IPS-18c (cell line): ENCODE results near the gene MBNL2.

Experiments
- H3K4me3 ChIP-seq: 2 replicates; pipeline ENCODE4 v1.7.0; 2013; ENCODE audit warnings: low read depth, mild to moderate bottlenecking, low read length, moderate library complexity; ENCODE audit not compliant: insufficient read depth
- H3K9me3 ChIP-seq: one replicate; pipeline ENCODE4 v1.6.1; 2013; ENCODE audit warnings: mild to moderate bottlenecking, low read length, moderate library complexity; ENCODE audit not compliant: control insufficient read depth, insufficient read depth

The MBNL2 gene

DNA sequence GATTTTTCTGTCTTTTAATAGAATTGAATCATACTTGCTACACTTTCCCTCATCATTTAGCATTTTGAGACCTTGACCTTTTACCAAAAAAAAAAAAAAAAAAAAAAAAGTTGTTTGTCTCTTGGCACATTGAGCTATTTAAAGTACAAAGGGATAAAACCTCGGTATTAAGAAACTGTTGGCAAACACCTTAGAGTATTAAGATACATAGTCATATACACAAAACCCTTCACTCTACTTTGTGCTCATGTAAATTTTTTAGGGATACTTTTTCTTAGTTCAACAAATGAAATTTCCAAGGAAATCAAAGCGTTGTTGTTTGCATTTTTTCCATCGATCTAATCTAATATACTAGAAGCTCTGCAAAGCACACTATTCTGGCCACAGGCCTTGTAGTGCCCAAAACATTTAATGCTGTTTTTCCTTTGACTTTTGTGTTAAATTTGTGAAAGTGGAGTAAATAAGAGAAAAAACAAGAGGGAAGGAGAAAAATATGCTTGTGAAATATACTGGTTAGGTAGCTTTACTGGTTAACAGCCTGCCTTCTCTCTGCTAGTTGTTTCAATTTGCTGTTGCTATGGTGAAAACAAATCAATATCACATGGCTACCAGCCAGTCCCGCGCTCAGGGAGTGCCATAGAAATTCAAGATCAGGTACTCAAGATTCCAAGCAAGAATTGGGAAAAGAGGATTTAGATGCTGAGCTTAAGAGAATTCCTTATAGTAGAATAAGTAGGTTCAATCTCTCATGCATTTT lies 2.6 kb downstream of the MBNL2 start:
- no peak overlapping the region for H3K4me3 ChIP-seq
- H3K9me3 ChIP-seq, result no peaks in the 10 kb centered on the region

DNA sequence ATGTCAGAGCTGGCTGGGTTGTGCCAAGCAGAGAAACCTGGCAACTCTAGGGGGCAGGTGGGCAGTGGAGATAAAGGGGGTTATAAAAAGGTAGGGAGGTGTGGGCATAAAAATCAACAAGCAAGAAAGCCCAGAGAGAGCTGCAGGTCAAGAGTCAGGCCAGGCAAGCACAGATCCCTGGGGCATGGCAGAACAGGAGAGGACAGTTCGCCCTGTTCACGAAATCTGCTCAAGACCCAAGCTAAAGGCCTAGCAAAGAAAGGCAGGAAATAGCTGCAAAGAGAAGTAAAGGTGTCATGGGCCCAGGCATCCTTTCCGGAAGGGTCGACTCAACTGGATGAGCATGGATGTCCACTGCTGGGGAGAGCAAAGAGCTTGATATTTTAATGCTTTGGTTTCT lies 3.4 kb downstream of the MBNL2 start:
- no peaks in the 10 kb centered on the region for H3K9me3 ChIP-seq
- H3K4me3 ChIP-seq, result no peak overlapping the region

GRCh38 chr13:97226013-97226412 lies 3.9 kb downstream of the MBNL2 start:
- Histone ChIP-seq H3K4me3 (no peak overlapping the region), H3K9me3 (no peaks in the 10 kb centered on the region)

GRCh38 chr13:97226788-97227627 lies 4.9 kb downstream of the MBNL2 start:
- no peaks in the 10 kb centered on the region for H3K9me3 ChIP-seq
- H3K4me3 ChIP-seq, result no peak overlapping the region

DNA sequence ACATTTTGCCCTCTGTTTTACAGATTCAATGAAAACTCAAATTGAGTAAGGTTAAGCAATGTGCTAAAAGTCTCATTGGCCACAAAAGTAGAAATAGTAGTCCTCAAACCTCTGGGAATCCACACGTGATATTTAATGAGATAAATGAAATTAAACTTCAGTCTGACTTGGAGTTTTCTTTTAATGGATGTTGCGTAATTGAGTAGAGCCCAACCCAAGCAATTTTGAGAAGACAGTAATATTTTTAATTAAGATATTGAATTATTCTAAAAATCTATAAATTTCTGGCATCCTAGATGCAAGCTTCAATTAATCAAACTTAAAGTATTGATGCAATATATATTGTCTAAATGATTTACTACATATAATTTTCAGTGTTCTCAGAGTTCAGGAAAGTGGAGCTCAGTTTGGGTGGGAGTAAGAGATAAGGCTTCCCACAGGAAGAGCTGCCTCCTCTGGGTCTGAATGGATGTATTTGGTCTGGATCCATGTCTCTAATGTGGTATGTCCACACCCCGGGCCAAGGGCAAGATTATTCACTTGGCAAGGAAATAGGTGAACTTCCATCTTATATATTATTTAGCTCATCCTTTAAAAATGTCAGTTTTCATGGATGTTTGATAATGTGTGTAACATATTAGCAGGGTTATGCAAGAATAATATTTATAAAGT lies 6.9 kb downstream of the MBNL2 start:
- Histone ChIP-seq H3K9me3 (no peaks in the 10 kb centered on the region), H3K4me3 (no peak overlapping the region)

- no peak overlapping the region for H3K4me3 ChIP-seq
- no peaks in the 10 kb centered on the region for H3K9me3 ChIP-seq
These were observed 7.6 kb downstream of the MBNL2 start for GRCh38 chr13:97229699-97230098.

DNA sequence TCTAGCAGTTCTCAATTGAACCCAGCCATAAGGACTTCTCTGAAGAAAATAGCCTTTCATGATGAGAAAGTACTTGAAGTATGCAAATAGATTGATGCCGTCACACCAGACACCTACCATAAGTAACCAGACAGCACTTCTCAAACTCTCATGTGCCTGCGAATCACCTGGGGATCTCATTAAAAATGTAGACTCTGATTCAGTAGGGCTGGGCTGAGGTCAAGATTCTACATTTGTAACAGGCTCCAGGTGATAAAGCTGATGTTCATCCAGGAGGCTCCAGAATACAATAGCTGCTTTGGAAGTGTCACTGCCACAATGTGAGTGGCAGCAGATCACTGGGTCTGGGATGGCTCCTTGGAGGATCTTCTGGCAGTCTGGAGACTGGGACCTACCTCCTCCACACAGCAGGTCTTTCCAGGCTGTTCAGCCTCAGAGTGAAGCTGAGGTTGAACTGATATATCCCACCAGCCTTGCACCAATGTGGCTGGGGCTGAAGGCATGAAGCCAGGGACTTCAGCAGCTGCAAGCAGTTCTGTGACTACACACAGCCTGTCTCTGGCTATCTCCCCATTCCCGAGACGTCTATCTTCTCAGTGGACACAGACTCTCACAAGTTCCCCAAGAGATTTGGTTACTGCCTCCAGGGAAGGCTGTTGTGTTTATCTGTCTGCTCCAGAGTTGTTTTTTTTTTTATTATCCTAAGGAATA lies 9.1 kb downstream of the MBNL2 start:
- Histone ChIP-seq H3K4me3 (no peak overlapping the region), H3K9me3 (no peaks in the 10 kb centered on the region)

DNA sequence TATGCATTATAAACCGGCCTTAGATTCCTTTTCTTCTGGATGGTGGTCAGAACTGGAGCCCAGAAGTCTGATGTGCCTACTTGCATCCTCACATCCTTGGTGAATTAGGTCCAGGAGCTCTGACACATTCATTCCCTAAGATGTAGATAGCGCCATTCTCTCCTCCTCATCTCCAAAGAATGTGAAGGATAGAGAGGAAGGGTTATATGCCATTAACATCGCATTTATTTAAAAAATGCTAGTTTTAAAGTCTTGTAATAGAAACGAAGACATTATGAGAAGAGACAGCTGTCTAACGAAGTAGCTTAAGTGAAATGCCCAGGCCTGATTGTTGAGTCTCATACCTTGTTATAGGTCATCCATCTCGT lies 9.7 kb downstream of the MBNL2 start:
- Histone ChIP-seq H3K9me3 (no peaks in the 10 kb centered on the region), H3K4me3 (no peak overlapping the region)

- Histone ChIP-seq H3K4me3 (no peak overlapping the region), H3K9me3 (no peaks in the 10 kb centered on the region)
These were observed 11.4 kb downstream of the MBNL2 start for GRCh38 chr13:97233499-97233898.

GRCh38 chr13:97234236-97234635 lies 12.1 kb downstream of the MBNL2 start:
- Histone ChIP-seq H3K4me3 (no peak overlapping the region), H3K9me3 (no peaks in the 10 kb centered on the region)

DNA sequence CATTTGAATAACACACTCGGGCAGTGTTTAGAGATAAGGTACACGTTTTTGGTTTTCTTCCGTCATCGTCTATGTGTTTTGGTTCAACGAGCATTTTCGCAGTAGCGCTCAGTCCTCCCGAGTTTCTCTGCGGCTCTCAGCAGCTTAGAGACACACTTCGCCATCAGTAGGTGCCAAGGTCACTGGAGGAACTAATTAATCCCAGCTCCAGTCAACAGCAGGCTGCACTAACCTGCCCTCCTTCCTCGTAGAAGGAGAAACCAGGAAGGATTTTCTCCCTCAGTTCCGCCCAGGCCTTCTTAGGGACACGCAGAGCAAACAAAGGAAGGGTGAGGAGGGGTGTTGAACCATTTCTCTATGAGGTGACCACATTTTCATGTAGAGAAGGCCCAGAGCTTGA lies 12.6 kb downstream of the MBNL2 start:
- no peak overlapping the region for H3K4me3 ChIP-seq
- no peaks in the 10 kb centered on the region for H3K9me3 ChIP-seq

- H3K4me3 ChIP-seq, result no peak overlapping the region
- no peaks in the 10 kb centered on the region for H3K9me3 ChIP-seq
These were observed 13.6 kb downstream of the MBNL2 start for GRCh38 chr13:97235549-97236231.

GRCh38 chr13:97237388-97237787 lies 15.3 kb downstream of the MBNL2 start:
- H3K4me3 ChIP-seq, result no peak overlapping the region
- H3K9me3 ChIP-seq, result no peaks in the 10 kb centered on the region

DNA sequence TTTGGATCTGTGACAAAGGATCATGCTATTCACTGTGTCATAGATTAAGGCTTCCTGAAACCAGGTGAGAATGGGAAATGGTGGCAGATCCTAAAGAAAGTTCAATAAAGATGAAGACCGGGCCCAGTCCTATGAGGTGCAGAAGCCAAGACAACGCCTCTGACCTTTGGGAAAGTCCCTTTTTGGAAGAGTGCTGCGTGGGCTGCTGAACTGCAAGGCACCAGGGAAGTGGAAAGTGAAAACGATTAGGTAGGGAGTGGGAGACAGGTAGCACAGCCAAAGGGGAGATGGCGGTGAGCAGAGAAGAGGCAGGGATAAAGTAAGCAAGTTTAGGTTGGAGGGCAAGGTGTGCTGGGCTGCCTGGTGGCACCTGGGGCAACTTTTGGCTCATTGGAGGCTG lies 16.3 kb downstream of the MBNL2 start:
- Histone ChIP-seq H3K9me3 (no peaks in the 10 kb centered on the region), H3K4me3 (no peak overlapping the region)

DNA sequence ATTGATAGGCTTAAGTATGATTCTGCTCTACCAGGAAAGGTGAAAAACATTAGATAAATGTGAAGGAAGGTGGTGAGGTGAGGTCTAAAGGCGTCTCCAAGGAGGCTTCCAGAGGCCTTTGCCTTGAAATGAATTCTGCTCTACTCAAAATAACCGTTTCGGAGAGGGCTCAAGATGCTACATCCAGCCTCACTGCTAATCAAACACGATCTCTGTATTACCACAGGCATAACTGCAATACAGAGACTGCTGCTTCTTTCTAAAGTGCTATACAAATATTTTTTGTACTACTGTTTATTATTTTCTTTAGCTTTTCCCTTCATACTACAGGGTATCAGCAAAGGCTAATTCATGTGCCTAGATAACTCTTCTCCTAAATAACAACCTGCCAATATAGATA lies 16.8 kb downstream of the MBNL2 start:
- H3K4me3 ChIP-seq, result no peak overlapping the region
- no peaks in the 10 kb centered on the region for H3K9me3 ChIP-seq

DNA sequence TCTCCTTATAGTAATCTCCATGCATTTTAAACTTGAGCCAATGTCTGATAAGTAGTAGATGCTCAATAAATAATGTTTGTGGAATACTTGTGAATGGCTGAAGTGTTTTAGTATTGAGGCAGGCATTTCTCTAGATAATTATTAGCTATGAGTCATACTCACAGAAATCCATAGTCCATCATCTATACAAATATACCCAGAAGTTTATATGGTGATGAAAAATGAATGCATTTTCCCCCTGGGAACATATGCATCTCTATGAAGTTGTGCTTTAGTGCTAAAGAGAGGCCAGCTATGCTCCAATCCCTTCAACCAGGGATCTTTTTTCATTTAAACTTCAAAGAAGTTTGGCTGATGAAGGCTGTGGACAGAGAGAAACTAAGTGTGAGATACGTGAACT lies 17.2 kb downstream of the MBNL2 start:
- Histone ChIP-seq H3K9me3 (no peaks in the 10 kb centered on the region), H3K4me3 (no peak overlapping the region)
